Posterior cingulate gyrus (tissue), 11 donors: ENCODE results near the gene CSF1.

ENCODE experiments used
- DNase-seq, 10 donors: peaks; one replicate each; pipeline versions ENCODE4 v3.0.0 to v3.0.0-alpha.2; 2020 to 2021; ENCODE audit warnings: mixed read lengths in 3 of 10
- intact Hi-C: fragments of 100-400 bp; cut with DNase I; formaldehyde crosslinking; loops from one replicate; pipeline ENCODE4 v1.15.1; 2023

CSF1 gene

GRCh38 chr1:109882288-109883245 is 28.1 kb upstream of the CSF1 start:
- DNase-seq: peak in 9 of 10 donors; percentile 67 to 98 (median 79)
- intact Hi-C loops: loop anchor here (2.0 kb wide), 1 partner anchor 22 kb away; no protein-coding TSS in a partner anchor

- DNase-seq: no peak
- intact Hi-C loops: loop anchor here (2.0 kb wide), 1 partner anchor 21 kb away; no protein-coding TSS in a partner anchor
Observed at GRCh38 chr1:109883248-109883955, 27.2 kb upstream of the CSF1 start.

- intact Hi-C loops: no loop called here
- DNase-seq: no peak
Observed at GRCh38 chr1:109884242-109884891, 26.3 kb upstream of the CSF1 start.

GRCh38 chr1:109885589-109885988 is 25.1 kb upstream of the CSF1 start:
- intact Hi-C loops: no loop called here
- peak in 1 of 10 donors; percentile 4 for DNase-seq

- intact Hi-C loops: no loop called here
- DNase-seq: peak in 1 of 10 donors; percentile 64
Observed at GRCh38 chr1:109886827-109887226, 23.8 kb upstream of the CSF1 start.

- DNase-seq: peak in 1 of 10 donors; percentile 22
- intact Hi-C loops: no loop called here
Observed at GRCh38 chr1:109887271-109887670, 23.4 kb upstream of the CSF1 start.

GRCh38 chr1:109887884-109888283 is 22.8 kb upstream of the CSF1 start:
- peak in 1 of 10 donors; percentile 42 for DNase-seq
- intact Hi-C loops: no loop called here

GRCh38 chr1:109889094-109889493 is 21.6 kb upstream of the CSF1 start:
- intact Hi-C loops: no loop called here
- DNase-seq: no peak

GRCh38 chr1:109890115-109890953 is 20.3 kb upstream of the CSF1 start:
- peak in 1 of 10 donors; percentile 71 for DNase-seq
- intact Hi-C loops: no loop called here

GRCh38 chr1:109891930-109892329 is 18.7 kb upstream of the CSF1 start:
- peak in 2 of 10 donors; percentile 52 to 53 for DNase-seq
- intact Hi-C loops: no loop called here

- DNase-seq: peak in 1 of 10 donors; percentile 35
- intact Hi-C loops: no loop called here
Observed at GRCh38 chr1:109892561-109893368, 17.9 kb upstream of the CSF1 start.

- peak in 1 of 10 donors; percentile 68 for DNase-seq
- intact Hi-C loops: no loop called here
Observed at GRCh38 chr1:109893532-109894171, 17.0 kb upstream of the CSF1 start.

GRCh38 chr1:109894823-109895719 is 15.6 kb upstream of the CSF1 start:
- DNase-seq: peak in 1 of 10 donors; percentile 48
- intact Hi-C loops: no loop called here

- DNase-seq: peak in 2 of 10 donors; percentile 74 to 81
- intact Hi-C loops: no loop called here
Observed at GRCh38 chr1:109895720-109896504, 14.7 kb upstream of the CSF1 start.

GRCh38 chr1:109896681-109897080 is 14.0 kb upstream of the CSF1 start:
- DNase-seq: peak in 2 of 10 donors; percentile 5 to 71
- intact Hi-C loops: no loop called here

GRCh38 chr1:109897259-109897955 is 13.2 kb upstream of the CSF1 start:
- intact Hi-C loops: no loop called here
- peak in 1 of 10 donors; percentile 32 for DNase-seq
